ENCODE results near the gene OR52E6.

The OR52E6 gene

GRCh38 chr11:5841797-5842196, at the start of gene OR52E6:
OR52E6 (minus strand) TSS chr11:5841897; CDS start chr11:5841897, 0 bp downstream.
- DNase-seq, result no peak

- DNase-seq, result peak in 1 of 2 donors; percentile 5
Measured at GRCh38 chr11:5891216-5891800, 49.6 kb upstream of the OR52E6 start.

- no peak for DNase-seq
Measured at GRCh38 chr11:5887661-5888060, 46.0 kb upstream of the OR52E6 start.

GRCh38 chr11:5887172-5887571, 45.5 kb upstream of the OR52E6 start:
- no peak for DNase-seq

- DNase-seq, result no peak
Measured at GRCh38 chr11:5881756-5882155, 40.1 kb upstream of the OR52E6 start.

- DNase-seq, result no peak
Measured at GRCh38 chr11:5880329-5880728, 38.6 kb upstream of the OR52E6 start, which contains the start of gene OR52E4. OR52E4 (plus strand) TSS chr11:5880629; CDS start chr11:5884293, 3,664 bp downstream.

GRCh38 chr11:5878564-5878963, 36.9 kb upstream of the OR52E6 start:
- no peak for DNase-seq

GRCh38 chr11:5865826-5866225, 24.1 kb upstream of the OR52E6 start:
- no peak for DNase-seq

- DNase-seq, result no peak
Measured at GRCh38 chr11:5857590-5857989, 15.9 kb upstream of the OR52E6 start, which contains the start of gene OR52E8. OR52E8 (minus strand) TSS chr11:5857690; CDS start chr11:5857690, 0 bp downstream.

- DNase-seq, result no peak
Measured at GRCh38 chr11:5851002-5851401, 9.3 kb upstream of the OR52E6 start.

- DNase-seq, result no peak
Measured at GRCh38 chr11:5847711-5848110, 6.0 kb upstream of the OR52E6 start.

- no peak for DNase-seq
Measured at GRCh38 chr11:5846701-5847100, 5.0 kb upstream of the OR52E6 start.

GRCh38 chr11:5837695-5838094, 4.0 kb downstream of the OR52E6 start:
- no peak for DNase-seq

GRCh38 chr11:5833446-5833845, 8.3 kb downstream of the OR52E6 start:
- DNase-seq, result no peak

GRCh38 chr11:5831196-5831829, 10.4 kb downstream of the OR52E6 start:
- no peak for DNase-seq

GRCh38 chr11:5818245-5818886, 23.3 kb downstream of the OR52E6 start:
- peak in 1 of 2 donors; percentile 20 for DNase-seq

GRCh38 chr11:5815534-5815933, 26.2 kb downstream of the OR52E6 start:
- no peak for DNase-seq

- no peak for DNase-seq
Measured at GRCh38 chr11:5809905-5810795, 31.5 kb downstream of the OR52E6 start.

- peak in 1 of 2 donors; percentile 7 for DNase-seq
Measured at GRCh38 chr11:5809122-5809519, 32.6 kb downstream of the OR52E6 start.

- peak; percentile 77 to 78 for DNase-seq
Measured at GRCh38 chr11:5808500-5809121, 33.1 kb downstream of the OR52E6 start, which contains the start of gene OR52N2. OR52N2 (plus strand) TSS chr11:5808924; CDS start chr11:5820336, 11,412 bp downstream.

- no peak for DNase-seq
Measured at GRCh38 chr11:5807580-5807979, 34.1 kb downstream of the OR52E6 start.

- no peak for DNase-seq
Measured at GRCh38 chr11:5803982-5804381, 37.7 kb downstream of the OR52E6 start.
